A673 (cell line): ENCODE data around the gene ZNF805. TPM values are rescaled to one million over a fixed set of nuclear protein-coding genes. Genes with fewer than 3 reads are reported as not detected.
A peak's percentile ranks its signal among the peaks of the same experiment; 100 is the strongest.
"Not testable (repeated sequence)": the region's sequence is repeated elsewhere in the genome, so short reads cannot be mapped to it uniquely, and the experiment has no call there.

ENCODE experiments used
- BruUV-seq: library from RNA; stranded (reverse); fragments of 400-500 nt; replicated peaks from 2 replicates; lab custom pipeline; 2021; lab: Mats Ljungman, UMichigan
- CTCF ChIA-PET: fragments of 300-600 bp; sonication (Branson Sonifier 250); formaldehyde crosslinking; loops from one replicate; lab custom pipeline; 2022; ENCODE audit warnings: antibody characterized with exemption; lab: Charles Lee
- POLR2A ChIA-PET: fragments of 300-600 bp; sonication (Branson Sonifier 250); formaldehyde crosslinking; loops from one replicate; lab custom pipeline; 2022; ENCODE audit warnings: antibody characterized with exemption; ENCODE audit not compliant: low non-redundant PET; lab: Charles Lee
- DNase-seq: peaks from one replicate; pipeline ENCODE4 v3.0.0-alpha.2; 2015; ENCODE audit warnings: low spot score
- H3K27ac ChIP-seq: fragments of 200-600 bp; sonication (generic); 2 replicates; pipeline ENCODE4 v1.5.1; 2016; ENCODE audit warnings: mixed run types, low read depth, mild to moderate bottlenecking, mixed read lengths, antibody characterized with exemption, low read length; ENCODE audit not compliant: poor library complexity, severe bottlenecking
- H3K27me3 ChIP-seq: fragments of 200-600 bp; sonication (generic); replicated peaks from 2 replicates; pipeline ENCODE4 v1.6.1; 2017; ENCODE audit warnings: mixed run types, low read depth, mild to moderate bottlenecking, mixed read lengths, antibody characterized with exemption, low read length; ENCODE audit not compliant: insufficient read depth, poor library complexity
- H3K36me3 ChIP-seq: fragments of 200-600 bp; sonication (generic); 2 replicates; pipeline ENCODE4 v1.6.1; 2016; ENCODE audit warnings: mixed run types, mild to moderate bottlenecking, mixed read lengths, antibody characterized with exemption, low read length; ENCODE audit not compliant: insufficient read depth, poor library complexity, severe bottlenecking
- H3K4me1 ChIP-seq: fragments of 200-600 bp; sonication (generic); 2 replicates; pipeline ENCODE4 v1.6.1; 2017; ENCODE audit warnings: mixed run types, mild to moderate bottlenecking, mixed read lengths, antibody characterized with exemption, low read length; ENCODE audit not compliant: insufficient read depth, poor library complexity, severe bottlenecking
- H3K4me3 ChIP-seq: fragments of 200-600 bp; sonication (generic); 2 replicates; pipeline ENCODE4 v1.5.1; 2016; ENCODE audit warnings: low read depth, mixed run types, mild to moderate bottlenecking, mixed read lengths, low read length; ENCODE audit not compliant: poor library complexity, severe bottlenecking
- H3K9me3 ChIP-seq: fragments of 200-600 bp; sonication (generic); 2 replicates; pipeline ENCODE4 v1.6.1; 2016; ENCODE audit warnings: mixed run types, low read depth, mild to moderate bottlenecking, mixed read lengths, antibody characterized with exemption, low read length; ENCODE audit not compliant: poor library complexity, severe bottlenecking
- EZH2 ChIP-seq: fragments of 200-600 bp; sonication (generic); IDR thresholded peaks from 2 replicates; pipeline ENCODE4 v1.6.1; 2017; ENCODE audit warnings: borderline replicate concordance, low read depth, mild to moderate bottlenecking, mixed read lengths, antibody characterized with exemption, low read length; ENCODE audit not compliant: poor library complexity, severe bottlenecking
- intact Hi-C: fragments of 100-400 bp; cut with micrococcal nuclease; formaldehyde crosslinking; loops from one replicate; pipeline ENCODE4 v1.10.0; 2022; ENCODE audit not compliant: unreplicated experiment
- total RNA-seq: library from RNA; stranded (reverse); gene quantifications from 2 replicates; pipeline ENCODE4 v1.2.3, GENCODE V29; 2021
- TF ChIP-seq, protein P1 (sequence below): fragments of 300-800, 200-600 bp; sonication (generic); conservative IDR thresholded peaks from 2 replicates; pipeline ENCODE4 v1.5.1; 2017; ENCODE audit warnings: low read depth, mild to moderate bottlenecking, antibody characterized with exemption, low read length, moderate library complexity, mixed read lengths

Gene ZNF805
- total RNA-seq, 1 experiment from 2014 or later, result 14.7 TPM

GRCh38 chr19:57276430-57276829, 36.0 kb downstream of the ZNF805 start:
- intact Hi-C loops, result no loop called here
- POLR2A ChIA-PET, result no interaction called here
- Histone ChIP-seq H3K27me3 (no peaks in the 10 kb centered on the region), H3K27ac (no peak overlapping the region), H3K4me1 (peaks cover 4% of the 10 kb centered on the region), H3K9me3 (no peaks in the 10 kb centered on the region), H3K4me3 (no peak overlapping the region), H3K36me3 (no peaks in the 10 kb centered on the region)
- no peak for DNase-seq
- no peak for TF ChIP-seq EZH2
- TF ChIP-seq, protein P1, sequence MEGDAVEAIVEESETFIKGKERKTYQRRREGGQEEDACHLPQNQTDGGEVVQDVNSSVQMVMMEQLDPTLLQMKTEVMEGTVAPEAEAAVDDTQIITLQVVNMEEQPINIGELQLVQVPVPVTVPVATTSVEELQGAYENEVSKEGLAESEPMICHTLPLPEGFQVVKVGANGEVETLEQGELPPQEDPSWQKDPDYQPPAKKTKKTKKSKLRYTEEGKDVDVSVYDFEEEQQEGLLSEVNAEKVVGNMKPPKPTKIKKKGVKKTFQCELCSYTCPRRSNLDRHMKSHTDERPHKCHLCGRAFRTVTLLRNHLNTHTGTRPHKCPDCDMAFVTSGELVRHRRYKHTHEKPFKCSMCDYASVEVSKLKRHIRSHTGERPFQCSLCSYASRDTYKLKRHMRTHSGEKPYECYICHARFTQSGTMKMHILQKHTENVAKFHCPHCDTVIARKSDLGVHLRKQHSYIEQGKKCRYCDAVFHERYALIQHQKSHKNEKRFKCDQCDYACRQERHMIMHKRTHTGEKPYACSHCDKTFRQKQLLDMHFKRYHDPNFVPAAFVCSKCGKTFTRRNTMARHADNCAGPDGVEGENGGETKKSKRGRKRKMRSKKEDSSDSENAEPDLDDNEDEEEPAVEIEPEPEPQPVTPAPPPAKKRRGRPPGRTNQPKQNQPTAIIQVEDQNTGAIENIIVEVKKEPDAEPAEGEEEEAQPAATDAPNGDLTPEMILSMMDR, result no peak
- CTCF ChIA-PET, result no interaction called here
- BruUV-seq, result no TSS peak

DNA sequence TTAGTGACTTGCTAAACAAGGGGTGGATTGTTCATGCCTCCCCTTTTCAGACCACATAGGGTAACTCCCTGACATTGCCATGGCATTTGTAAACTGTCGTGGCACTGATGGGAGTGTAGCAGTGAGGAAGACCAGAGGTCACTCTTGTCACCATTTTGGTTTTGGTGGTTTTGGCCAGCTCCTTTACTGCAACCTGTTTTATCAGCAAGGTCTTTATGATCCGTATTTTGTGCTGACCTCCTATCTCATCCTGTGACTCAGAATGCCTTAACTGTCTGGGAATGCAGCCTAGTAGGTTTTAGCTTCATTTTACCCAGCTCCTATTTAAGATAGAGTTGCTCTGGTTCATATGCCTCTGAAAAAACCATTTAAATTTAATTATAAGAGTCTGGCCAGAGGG, 38.0 kb downstream of the ZNF805 start:
- DNase-seq, H3K4me3 ChIP-seq, intact Hi-C loops, H3K27ac ChIP-seq, H3K36me3 ChIP-seq, BruUV-seq, POLR2A ChIA-PET, CTCF ChIA-PET, H3K27me3 ChIP-seq, H3K9me3 ChIP-seq: not testable (repeated sequence)
- H3K4me1 ChIP-seq, result peaks cover 13% of the 10 kb centered on the region

- CTCF ChIA-PET, result no interaction called here
- peaks cover 8% of the 10 kb centered on the region for H3K36me3 ChIP-seq
- TSS peak; percentile 86 for BruUV-seq
- peak overlapping the region; percentile 98 for H3K27ac ChIP-seq
- POLR2A ChIA-PET, result no interaction called here
- H3K4me3 ChIP-seq, result peak overlapping the region; percentile 92
- intact Hi-C loops, result loop anchor here (1.0 kb wide), 1 partner anchor 39 kb away; the partner anchor contains the start of gene ZNF805
- TF ChIP-seq EZH2, result no peak
- TF ChIP-seq, protein P1, result peak; percentile 31; the same call in 1 of the 2 replicates
- no peaks in the 10 kb centered on the region for H3K27me3 ChIP-seq
- H3K4me1 ChIP-seq, result peaks cover 13% of the 10 kb centered on the region
- peak; percentile 96 for DNase-seq
- no peaks in the 10 kb centered on the region for H3K9me3 ChIP-seq
These were observed 39.2 kb downstream of the ZNF805 start for GRCh38 chr19:57279418-57280164.
